HG02943 (cell line): ENCODE results near the gene IRF2.

Source experiments
- ATAC-seq: cut with Tn5 transposase; IDR thresholded peaks from one replicate; pipeline ENCODE4 v1.9.1; 2021; ENCODE audit warnings: mild to moderate bottlenecking, low read depth, moderate library complexity; ENCODE audit not compliant: unreplicated experiment

IRF2 gene

GRCh38 chr4:184433258-184433892 is 41.0 kb downstream of the IRF2 start:
- ATAC-seq: no peak

DNA sequence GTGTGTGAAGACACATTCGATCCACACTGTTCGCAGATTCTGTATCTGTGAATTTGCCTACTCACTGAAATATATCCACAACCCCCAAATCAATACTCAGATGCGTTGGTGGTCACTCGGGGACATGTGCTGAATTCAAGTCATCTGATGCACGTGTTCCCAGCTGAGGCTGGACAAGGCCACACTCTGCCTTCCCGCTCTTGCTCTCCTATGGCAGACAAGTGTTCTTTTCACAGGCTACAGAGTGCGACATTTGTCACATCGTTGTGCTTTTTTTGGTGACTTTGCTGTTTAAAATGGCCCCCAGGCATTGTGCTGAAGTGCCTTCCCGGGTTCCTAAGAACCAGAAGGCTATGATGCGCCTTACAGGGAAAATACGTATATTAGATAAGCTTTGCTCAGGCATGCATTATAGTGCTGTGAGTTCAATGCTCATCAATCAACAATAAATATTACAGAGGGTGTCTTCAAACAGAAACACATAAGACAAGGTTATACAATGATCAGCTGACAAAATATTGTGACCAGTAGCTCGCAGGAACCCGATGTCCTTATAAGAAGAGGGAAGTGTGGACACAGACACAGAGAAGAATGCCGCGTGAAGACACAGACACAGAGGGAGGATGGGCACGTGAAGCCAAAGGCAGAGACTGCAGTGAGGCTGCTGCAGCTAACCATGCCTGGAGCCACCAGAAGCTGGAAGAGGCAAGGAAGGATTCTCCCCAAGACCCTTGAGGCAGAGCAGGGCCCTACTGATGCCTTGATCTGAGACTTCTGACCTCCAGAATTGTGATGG is 42.0 kb downstream of the IRF2 start:
- ATAC-seq: no peak

DNA sequence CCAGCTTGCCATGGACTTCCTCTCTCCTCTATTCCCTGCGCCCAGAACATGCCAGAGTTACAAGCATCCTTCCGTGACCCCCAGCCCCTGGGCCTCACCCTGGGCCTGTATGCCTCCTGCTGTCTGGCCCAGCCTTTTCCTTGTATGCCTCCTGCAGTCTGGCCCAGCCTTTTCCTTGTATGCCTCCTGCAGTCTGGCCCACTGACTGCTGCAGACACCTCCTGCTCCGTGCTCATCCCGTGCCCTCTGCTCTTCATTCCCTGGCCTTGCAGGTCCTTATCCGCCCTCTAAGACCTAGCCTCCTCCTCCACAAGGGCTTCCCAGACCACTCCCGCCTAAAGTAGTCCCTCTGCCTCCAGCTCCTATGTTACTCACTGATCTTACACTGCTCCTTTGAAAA is 44.2 kb downstream of the IRF2 start:
- ATAC-seq: no peak

GRCh38 chr4:184428787-184429186 is 45.6 kb downstream of the IRF2 start:
- no peak for ATAC-seq

- ATAC-seq: no peak
These were observed 46.7 kb downstream of the IRF2 start for GRCh38 chr4:184427687-184428086.

DNA sequence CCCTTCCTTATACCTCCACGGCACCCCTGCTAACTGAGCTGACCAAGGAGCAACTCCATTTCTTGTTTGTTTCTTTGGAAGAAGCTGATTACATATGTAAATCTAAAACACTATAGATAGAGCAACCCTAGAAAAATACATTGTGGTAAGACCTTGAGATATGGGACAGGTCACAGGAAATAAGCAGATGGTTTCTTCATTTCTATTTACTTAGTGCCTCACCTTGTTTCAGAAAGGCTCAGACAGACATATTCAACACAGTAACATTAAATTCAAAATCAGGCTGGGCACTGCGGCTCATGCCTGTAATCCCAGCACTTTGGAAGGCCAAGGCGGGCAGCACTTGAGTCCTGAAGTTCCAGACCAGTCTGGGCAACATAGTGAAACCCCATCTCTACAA is 47.3 kb downstream of the IRF2 start:
- ATAC-seq: no peak

DNA sequence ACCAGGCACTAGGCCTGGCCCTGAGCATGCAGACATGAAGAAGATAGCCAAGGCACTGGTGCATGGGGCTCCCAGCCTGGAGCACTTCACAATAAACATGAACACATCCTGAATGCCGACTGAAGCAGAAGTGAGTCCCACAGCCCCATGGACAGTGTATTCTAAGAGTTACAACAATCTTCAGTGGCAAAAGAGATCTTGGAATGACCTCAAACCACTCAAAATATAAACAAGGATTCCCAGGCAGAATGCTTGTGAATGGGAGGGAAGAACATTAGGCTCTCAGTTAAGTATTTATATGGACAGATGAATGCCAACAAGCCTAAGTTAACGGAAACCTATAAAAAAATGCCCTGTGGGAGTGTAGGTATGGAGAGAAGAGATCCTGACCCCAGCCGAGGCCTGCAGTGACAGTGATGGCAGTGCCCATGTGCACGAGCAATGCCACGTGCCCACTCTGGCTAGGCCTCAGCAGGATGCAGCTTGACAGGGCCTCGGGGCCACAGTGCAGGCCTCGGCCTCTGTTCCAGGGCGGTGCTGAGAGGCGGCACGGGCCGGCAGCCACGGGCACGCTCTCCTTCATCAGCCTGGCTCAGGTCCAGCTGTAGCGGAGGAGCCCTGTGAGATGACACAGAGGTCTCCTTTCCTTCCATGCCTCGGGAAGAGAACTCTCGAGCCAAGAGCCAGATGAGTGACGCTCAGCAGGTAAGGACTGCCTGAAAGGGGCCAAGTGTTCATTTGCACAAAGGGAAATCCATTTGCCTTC is 49.2 kb downstream of the IRF2 start:
- no peak for ATAC-seq

GRCh38 chr4:184424279-184424678 is 50.1 kb downstream of the IRF2 start:
- ATAC-seq: no peak

- no peak for ATAC-seq
These were observed 51.2 kb downstream of the IRF2 start for GRCh38 chr4:184423003-184423686.

GRCh38 chr4:184422378-184422777 is 52.0 kb downstream of the IRF2 start:
- ATAC-seq: no peak

- no peak for ATAC-seq
These were observed 52.7 kb downstream of the IRF2 start for GRCh38 chr4:184421533-184422155.

GRCh38 chr4:184420881-184421416 is 53.4 kb downstream of the IRF2 start:
- peak; percentile 55 for ATAC-seq

GRCh38 chr4:184420402-184420801 is 53.9 kb downstream of the IRF2 start:
- ATAC-seq: no peak

DNA sequence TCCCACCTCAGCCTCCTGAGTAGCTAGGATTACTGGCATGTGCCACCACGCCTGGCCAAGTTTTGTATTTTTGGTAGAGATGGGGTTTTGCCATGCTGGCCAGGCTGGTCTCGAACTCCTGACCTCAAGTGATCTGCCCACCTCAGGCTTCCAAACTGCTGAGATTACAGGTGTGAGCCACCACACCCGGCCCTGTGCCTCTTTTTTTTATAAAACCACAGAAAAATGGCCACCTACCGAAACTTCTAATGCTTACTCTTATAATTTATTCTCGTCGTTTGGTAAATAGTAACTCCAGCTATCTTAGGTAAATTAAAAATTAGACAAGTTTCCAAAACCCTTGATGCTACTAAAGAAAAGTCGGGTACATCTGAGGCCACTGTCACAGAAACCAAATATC is 54.4 kb downstream of the IRF2 start:
- ATAC-seq: no peak

DNA sequence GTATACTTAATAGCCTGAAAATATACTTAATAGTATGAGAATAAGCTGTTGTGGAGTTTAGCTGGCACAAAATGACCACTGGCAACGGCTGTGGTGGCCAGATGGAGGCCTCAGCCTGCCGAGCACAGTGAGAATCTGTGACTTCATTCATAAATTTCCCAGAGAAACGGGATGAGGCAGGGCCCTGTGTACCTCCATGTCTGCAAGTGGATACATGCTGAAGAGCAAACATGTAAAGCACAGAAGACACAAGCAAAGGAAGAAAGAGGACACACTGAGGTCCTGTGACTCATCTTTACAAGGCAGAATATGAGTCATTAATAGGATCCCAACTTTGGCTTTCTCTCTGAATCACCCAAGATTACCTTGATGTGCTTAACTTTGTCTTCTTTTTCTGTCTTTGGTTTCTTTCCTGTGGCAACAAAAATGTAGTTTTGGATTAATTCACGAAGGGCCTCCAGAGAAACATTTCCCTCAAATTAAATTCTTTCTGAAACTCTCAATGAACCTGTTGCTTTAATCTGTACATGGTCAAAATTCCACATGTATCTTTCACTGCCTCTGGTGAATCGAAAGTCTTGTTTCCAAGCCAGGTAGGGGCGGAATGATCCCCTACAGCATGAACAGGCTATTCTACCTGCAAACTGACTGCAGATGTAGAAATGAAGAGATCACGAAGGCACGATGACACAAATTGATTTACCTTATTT is 56.4 kb downstream of the IRF2 start:
- no peak for ATAC-seq

GRCh38 chr4:184416913-184417734 is 57.2 kb downstream of the IRF2 start:
- peak; percentile 44 for ATAC-seq

DNA sequence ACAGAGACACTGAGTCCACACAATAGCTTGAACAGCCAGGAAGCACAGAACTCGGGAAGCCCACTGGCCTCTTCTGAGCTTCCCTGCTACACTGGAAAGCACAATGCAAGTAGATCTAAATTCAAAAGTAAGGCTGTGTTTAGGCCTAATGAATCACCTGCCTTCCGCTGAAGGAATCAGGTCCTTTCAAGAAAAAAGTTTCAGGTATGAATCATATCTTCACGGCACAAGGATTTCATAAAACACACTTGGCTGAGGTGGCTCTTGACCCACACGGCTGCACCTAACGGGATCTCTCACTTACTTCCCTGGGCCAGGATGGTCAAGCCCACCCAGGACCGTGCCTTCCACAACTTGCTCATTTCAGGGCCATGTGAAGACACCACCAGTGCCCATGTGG is 59.3 kb downstream of the IRF2 start:
- no peak for ATAC-seq

DNA sequence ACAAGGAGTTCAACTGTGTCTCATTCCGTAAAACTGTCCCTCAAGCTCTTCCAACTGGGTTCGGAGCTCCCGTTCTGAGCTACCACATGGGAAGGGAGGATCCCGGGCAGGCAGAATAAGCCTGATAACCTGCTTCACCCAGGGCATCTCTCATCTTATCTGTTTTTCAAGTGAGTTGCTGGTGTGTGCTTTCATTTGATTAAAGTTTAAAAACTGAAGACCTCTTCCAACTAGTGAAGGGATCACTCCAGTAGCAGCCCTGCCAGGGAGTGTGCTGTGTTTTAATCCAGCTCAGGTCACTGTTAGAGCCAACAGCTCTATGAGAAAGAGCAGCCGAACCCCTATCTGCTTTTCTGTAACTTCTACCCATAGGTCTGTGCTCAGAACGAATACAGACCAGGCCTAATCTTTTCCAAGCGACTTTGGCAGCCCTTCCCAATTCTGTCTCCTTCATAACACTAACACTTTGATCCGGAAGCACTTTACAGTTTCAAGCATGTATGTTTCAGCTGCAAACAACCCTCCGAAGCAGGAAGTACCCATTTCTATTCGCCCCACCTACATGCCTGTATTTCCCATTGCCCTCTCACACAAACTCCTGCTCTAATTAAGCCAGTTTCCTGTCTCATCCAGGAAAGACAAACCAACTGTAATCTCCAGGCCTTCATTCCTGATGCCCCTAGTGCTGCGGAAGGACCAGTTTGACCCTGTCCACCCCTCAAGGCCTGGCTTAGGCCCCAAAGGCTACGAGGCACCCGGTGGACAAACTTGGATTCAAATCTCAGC is 60.9 kb downstream of the IRF2 start:
- ATAC-seq: no peak
